Superior temporal gyrus (tissue), 1 donor: ENCODE measurements around the gene STAT2.
"Not testable (repeated sequence)": the region's sequence is repeated elsewhere in the genome, so short reads cannot be mapped to it uniquely, and the experiment has no call there.

ENCODE experiments used
- DNase-seq: peaks from one replicate; pipeline ENCODE4 v3.0.0-alpha.2; 2016; ENCODE audit errors: extremely low spot score

STAT2 gene

DNA sequence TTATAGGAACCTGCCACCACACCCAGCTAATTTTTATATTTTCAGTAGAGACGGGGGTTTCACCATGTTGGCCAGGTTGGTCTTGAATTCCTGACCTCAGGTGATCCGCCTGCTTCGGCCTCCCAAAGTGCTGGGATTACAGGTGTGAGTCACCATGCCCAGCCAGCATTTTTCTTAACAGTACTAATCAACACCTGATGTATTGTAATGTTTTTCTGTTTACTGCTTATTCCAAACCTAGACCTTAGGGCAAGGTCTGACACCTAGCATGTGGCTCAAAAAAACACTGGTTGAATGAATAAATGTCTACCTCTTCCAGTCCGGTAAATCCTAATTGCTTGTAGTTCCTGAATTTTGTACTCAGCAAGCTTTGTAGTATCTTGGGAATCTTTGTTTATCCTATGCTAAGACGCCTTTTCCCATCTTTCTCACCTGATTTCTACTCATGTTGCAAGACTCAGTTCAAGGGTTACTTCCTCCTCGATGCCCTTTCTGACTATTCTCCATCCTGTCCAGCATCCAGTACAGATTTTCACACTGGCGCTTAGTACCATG, 28.9 kb downstream of the STAT2 start:
- no peak for DNase-seq

DNA sequence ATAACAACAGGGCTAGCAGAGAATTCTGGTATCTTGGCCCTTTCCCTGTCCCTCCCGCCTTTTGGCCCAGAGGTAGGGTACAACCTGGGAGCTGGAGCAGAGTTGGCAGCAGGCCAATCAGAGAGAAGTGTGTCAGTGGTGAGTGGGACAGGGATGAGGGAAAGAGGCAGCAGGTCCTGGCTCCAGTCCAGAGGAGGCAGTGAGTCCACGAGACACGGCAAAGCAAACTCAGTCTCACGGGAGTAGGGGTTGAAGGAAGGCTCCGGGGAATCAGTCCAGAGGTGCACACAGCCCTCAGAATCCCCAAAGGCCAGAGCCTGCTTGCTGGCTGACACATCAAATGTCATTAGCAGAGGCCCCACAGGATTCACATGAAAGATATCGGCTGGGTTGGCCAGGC, 33.4 kb downstream of the STAT2 start:
- DNase-seq, result no peak

DNA sequence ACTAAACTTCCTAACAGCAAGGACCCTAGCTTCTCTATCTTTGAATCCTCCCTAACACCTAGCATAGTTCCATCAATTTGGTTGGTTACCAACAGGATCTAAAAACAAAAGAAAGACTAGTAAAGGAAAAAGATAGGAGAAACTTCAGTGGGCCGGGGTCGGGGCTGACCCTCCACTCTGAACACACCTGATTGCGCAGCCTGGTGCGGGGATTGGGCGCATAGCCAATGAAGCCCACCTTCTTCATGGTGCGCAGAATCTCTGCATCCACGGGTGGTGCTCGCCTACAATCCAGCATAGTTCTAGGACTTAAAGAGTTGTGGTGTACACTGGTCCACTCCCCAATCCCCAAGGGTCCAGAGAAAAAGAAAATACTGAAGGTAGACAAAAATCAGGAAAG, 33.8 kb downstream of the STAT2 start:
- no peak for DNase-seq

DNA sequence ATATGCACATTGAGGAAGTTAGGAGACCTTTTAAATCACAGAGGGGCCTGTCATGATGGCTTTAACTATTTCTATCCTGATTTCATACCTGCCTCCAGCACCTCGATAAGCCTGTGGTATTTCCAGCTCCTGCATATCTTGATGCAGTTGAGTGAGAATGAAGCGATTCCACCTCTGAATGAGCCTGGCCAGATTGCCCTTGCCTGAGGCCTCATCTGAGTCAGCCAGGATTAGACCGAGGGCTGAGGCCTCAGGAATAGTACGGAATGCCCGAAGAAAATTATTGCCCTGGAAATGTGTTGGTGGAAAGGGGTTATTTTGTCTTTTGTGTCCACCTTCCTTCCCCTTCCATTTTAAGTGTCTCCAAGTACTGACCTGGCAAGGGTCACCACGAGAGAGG, 35.7 kb downstream of the STAT2 start:
- DNase-seq, result no peak

DNA sequence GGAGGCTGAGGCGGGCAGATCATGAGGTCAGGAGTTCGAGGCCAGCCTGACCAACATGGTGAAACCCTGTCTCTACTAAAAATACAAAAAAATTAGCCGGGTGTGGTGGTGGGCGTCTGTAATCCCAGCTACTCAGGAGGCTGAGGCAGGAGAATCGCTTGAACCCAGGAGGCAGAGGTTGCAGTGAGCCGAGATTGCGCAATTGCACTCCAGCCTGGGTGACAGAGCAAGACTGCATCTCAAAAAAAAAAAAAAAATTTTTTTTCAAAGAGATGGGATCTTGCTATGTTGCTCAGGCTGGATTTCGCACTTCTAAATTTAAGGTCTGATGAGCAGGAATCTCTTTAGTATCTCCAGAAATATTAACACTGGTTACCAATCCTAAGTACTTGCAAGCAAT, 38.3 kb downstream of the STAT2 start:
- not testable (repeated sequence) for DNase-seq

DNA sequence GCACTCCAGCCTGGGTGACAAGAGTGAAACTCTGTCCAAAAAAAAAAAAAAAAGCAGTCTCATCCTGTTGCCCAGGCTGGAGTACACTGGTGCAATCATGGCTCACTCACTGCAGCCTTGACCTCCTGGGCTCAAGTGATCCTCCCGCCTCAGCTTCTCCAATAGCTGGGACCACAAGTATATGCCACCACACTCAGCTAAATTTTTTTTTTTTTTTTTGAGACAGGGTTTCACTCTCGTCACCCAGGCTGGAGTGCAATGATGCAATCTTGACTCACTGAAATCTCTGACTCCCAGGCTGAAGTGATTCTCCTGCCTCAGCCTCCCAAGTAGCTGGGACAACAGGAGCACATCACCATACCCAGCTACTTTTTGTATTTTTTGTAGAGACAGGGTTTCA, 38.9 kb downstream of the STAT2 start:
- no peak for DNase-seq

DNA sequence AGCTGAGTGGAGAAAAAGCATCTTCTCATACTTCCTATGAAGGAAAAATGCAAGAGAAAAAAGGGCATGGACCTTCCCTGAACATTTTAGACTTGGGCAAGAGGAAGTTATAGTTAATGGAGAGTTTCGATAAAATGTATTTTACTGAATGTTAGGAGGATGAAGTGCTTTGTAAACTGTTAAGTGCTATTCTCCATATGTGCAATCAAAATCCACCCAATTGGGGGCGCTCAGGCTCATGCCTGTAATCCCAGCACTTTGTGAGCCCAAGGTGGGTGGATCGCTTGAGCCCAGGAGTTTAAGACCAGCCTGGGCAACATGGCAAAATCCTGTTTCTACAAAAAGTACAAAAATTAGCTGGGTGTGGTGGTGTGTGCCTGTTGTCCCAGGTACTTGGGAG, 42.2 kb downstream of the STAT2 start:
- no peak for DNase-seq

DNA sequence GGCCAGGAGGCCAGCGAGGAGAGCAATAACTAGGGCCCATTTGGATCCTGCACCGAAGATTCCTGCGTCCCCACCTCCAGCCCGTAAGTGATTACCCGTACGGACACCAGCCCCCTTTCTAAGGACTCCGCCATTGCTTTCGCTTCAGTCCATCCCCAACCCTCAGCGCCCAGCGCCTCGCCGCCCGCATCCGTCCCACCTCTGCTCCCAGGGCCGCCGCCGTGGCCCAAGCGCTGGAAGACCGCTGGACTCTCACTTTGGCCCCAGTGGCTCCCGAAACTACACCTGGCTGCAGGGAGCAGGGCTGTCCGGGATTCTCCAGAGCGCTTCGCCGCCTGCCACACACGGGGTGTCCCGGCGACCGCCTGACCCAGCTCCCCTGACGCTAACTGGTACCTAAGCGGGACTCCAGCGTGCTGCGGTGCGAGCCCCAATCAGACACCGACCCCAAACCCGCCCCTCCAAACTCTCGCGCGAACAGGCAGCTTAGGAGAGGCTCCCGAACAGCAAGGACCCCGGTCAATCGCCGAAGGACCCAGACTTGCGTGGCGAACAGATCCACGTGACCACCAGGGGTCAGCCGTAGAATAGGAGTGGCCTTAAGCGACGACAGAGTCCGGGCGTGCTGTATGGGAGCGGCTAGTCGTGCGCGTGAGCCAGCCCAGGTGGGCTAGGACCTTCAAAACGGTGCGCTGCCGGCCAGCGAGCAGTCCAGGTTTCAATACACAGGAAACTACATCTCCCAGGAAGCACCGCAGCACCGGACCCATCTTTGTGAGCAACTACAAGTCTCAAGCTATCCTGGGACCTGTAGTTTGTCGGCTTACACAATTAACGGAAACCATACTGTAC, 44.1 kb downstream of the STAT2 start, which contains the start of gene CNPY2:
TSS of gene CNPY2 (minus strand) at position 367 of the 852 bp plus-strand sequence. CDS start 771 bp downstream, outside the sequence.
- DNase-seq, result peak; percentile 94

DNA sequence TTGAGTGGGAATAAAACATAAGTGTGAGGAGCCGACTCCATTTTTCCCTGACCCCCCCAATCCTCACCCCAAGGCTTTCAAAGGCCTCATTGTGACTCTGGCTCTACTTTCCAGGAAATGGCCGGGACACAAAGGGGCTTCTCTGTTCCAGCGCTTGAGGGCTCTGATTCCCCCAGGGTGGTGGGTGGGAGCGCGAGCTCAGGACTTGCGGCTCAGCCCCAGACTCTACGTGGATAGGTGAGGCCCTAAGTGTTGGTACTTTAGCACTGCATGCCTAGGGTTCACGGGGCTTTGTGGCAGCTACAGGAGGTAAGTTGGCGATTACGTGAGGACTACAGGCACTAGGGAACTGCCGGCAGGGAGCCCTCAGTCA, 44.7 kb downstream of the STAT2 start:
- peak; percentile 67 for DNase-seq

DNA sequence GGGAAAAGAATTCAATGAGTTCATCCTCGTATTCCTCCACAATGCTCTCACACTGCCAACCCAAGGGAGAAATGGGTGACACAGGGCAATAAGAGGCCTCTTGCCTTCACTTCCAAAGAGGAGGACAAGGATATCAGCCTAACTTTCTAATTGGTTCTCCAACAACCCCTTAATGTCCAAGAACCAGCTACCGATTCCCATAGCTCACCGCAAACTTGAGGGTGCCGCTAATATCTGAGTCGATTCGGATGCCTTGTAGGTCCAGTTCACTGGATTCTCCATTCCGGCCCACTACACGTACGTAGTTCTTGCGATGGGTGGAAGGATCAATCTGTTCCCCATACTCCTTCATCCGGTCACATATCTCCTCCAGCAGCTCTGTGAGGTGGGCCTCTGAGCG, 48.9 kb downstream of the STAT2 start:
- no peak for DNase-seq

DNA sequence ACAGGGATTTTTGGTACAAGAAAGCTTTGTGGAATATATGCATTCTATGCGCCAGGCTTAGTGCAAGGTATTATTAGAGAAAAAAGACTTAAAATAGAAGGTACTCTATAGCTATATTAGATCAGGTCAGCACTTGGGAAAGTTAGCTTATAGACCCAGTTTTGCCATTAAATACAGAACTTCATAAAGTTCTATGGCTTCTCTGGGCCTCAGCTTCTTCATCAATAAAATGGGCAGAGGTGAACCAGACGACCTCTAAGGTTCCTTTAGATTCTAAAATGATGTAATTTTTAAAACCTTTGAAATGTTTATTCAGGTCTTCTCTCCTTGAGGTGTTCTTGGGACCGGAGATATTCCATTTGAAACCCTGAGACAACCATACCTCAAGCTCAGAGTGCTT, 51.2 kb downstream of the STAT2 start:
- no peak for DNase-seq

DNA sequence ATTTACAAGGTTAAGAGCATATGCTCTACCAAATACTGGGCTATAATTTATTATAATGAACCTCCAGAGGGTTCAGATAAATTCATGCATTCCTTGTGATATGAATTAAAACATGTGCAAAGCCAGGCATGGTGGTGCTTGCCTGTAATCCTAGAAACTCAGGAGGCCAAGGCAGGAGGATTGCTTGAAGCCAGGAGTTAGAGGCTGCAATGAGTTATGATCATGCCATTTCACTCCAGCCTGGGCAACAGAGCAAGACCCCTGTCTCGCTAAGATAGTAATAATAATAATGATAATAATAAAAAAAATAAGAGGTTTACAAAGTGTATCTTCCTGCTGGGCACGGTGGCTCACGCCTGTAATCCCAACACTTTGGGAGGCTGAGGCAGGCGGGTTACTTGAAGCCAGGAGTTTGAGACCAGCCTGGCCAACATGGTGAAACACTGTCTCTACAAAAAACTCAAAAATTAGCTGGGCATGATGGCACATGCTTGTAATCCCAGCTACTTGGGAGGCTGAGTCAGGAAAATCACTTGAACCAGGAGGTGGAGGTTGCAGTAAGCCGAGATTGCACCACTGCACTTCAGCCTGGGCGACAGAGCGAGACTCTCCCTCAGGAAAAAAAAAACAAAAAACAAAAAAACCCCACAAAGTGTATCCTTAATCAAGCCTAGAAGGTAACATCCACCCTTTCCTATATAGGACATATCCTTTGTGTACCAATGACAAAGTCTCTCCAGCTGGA, 52.5 kb downstream of the STAT2 start:
- no peak for DNase-seq

DNA sequence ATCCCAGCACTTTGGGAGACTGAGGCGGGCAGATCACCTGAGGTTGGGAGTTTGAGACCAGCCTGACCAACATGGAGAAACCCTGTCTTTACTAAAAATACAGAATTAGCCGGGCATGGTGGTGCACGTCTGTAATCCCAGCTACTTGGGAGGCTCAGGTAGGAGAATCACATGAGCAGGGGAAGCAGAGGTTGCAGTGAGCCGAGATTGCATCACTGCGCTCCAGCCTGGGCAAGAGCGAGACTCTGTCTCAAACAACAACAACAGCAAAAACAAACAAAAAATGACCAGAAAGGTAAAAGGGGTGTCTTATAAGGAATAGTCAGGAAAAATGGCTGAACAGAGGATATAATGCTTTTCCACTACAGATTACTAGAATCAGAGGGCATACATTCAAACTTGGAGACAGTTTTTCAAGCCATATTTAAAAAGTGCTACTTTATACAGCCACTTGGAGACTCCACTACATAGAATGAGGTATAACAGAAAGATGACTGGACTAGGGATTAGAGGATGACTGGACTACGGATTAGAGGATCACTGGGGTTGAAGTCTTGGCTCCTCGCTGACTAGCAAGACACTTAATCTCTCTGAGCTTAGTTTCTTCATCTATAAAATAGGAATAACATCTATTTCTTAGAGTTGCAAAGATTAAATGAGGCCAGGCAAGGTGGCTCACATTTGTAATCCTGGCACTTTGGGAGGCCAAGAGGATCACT, 54.9 kb downstream of the STAT2 start:
- no peak for DNase-seq

DNA sequence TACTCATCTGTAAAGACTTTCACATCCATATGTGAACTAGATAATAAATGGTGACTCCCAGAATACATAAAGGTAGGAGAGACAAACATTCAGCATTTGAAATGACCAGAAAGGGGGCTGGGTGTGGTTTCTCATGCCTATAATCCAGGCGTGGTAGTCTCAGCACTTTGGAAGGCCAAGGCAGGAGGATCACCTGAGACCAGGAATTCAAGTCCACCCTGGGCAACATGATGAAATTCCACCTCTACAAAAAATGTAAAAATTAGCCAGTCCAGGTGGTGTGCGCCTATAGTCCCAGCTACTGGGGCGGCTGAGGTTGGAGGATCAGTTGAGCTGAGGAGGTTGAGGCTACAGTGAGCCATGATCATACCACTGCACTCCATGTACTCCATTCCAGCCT, 55.6 kb downstream of the STAT2 start:
- DNase-seq, result no peak

DNA sequence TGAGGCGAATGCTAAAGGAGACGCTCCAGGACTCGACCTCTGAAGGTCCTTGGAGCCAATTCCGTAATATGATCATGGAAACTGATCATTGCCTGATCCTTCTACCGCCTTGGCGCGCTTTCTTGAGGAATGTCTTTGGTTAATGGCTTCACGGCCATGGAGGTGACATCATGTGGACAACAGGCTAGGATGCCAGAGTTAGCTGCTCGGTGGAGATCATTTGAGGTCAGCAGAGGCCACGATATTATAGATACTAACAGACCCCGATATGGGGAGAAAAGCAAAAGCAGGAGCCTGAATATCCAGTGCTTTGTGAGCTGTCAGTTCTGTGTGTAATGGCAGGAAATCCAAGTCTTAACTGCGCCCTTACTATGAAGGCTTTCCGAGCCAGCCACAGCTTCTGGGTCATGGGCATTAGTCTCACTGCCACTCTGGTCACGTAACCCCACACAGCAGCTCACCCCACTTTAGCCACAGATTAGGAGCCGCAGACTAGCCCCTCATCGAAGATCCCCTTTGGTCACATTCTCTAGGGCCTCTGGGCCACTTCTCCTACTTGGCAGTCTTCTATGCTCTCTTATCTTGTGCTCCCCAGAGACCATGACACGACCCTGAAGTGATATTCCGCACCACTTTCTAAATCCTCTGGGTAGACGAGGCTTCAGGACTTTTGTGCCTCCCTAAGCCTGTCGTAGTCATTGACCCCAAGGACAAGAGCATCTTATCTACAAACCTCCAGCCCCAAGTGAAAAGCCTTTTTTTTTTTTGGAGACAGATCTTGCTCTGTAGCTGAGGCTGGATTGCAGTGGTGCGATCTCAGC, 59.1 kb downstream of the STAT2 start:
- no peak for DNase-seq

DNA sequence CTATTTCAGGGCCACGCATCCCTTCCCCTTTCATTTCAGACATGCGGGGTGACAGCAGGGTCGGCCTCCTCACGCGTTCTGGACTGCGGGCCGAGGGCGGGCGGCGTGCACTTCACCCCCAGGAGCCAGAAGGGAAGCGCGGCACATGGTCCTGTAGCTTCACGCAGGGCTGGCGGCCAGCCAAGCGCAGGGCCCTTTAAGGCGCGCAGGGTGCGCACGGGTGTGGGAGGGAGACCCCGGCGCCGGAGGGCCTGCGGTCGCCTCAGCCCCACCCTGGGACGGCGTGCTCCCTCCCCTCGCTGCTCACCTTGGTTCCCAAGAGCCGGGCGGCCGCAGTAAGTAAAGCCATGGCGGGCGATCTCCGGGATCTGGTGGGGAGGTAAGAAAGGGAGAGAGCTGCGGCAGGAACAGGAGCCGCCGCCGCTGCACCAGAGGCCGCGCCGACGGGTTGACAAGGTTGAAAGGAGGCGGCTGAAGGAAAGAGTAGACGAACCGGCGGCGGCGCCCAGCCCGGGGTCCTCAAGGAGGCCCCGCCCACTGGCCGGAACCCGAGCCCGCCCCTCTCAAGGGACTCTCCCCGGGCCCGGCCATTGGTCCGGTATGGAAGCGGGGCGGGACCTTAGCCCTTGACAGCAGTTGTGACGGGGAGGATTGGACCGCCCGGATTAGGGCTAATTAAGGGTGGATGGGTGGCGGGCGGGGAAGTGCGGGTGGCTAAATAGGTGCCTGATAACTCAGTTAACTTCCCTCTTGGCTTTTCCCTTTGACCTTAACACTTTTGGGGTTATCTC, 59.9 kb downstream of the STAT2 start, which contains the start of gene CS:
TSS of gene CS (minus strand) at position 478 of the 791 bp plus-strand sequence. CDS start at position 349, 129 bp downstream.
- DNase-seq, result peak; percentile 98

DNA sequence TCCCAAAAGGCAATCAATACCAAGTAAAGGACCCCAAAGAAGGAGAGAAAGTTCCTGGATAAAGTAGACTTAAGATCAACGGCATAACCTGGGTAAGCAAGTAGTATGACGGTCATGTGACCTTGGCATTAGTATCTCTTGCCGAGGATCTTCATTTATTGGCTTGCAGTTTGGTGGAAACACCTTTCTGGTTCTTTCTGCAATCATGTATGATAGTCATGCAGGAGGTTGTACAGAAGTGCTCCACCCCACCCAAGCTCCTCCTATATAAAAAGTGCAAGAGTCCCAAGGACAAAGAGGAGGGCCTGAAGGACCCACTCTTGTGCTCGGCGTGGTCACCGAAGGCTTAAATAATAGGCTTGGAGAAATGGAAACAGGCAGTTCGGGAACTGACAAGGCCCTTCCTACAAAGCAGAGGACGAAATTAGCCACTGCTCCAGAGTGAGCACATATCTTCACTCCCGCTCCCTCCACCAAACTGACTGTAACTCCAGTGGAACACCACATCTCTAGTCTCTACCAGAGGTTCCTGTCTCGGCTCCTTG, 60.5 kb downstream of the STAT2 start:
- DNase-seq, result no peak

DNA sequence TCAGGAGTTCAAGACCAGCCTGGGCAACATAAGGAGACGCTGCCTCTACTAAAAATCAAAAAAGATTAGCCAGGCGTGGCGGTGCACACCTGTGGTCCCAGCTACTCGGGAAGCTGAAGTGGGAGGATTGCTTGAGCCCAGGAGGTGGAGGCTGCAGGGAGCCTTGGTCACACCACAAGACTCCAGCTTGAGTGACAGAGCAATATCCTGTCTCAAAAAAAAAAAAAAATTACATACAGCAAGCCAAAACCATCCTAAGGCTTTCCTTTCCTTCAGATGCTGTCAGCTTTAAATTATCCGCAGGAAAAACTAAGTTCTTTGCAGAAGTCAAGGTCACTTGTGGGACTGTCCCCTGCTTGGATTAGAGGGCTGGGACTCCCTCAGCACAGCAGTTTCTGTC, 61.1 kb downstream of the STAT2 start:
- DNase-seq, result no peak

DNA sequence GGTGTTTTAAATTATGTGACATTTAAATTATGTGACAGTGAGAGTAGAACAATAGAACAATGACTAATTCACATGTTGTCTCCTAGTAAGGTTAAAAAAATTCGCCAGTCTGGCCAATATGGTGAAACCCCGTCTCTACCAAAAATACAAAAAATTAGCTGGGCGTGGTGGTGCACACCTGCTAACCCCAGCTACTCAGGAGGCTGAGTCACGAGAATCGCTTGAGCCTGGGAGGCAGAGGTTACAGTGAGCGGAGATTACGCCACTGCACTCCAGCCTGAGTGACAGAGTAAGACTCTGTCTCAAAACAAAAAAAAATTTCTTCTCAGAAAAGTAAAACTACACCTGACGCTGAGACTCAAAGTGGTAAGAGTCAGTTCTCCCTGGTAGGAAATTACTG, 62.5 kb downstream of the STAT2 start:
- no peak for DNase-seq

DNA sequence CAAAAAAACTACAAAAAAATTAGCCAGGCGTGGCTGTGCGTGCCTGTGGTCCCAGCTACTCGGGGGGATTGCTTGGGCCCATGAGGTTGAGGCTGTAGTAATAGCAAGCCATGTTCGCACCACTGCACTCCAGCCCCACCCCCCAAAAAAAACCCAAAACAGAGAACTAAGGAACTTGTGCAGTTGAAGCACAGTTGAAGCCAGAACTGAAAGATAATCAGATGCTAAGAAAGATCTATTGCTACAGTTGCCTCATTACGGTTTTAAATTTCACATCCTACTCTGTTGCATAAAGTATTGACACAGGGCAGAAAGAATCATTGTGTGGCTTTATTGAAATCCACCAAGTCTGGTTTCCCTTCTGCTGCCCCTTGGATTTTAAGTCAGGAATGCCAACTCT, 63.6 kb downstream of the STAT2 start:
- DNase-seq, result no peak
